Type B pancreatic cell (in vitro differentiated cells): ENCODE measurements around the gene SPIN4. TPM values are rescaled to one million over a fixed set of nuclear protein-coding genes. Genes with fewer than 3 reads are reported as not detected.

Experiments used
- DNase-seq: peaks from one replicate; pipeline ENCODE4 v3.0.0; 2021; ENCODE audit warnings: mixed read lengths; ENCODE audit not compliant: unreplicated experiment; ENCODE audit errors: extremely low spot score
- H3K27ac Mint-ChIP-seq: 2 replicates; pipeline ENCODE4 v1.8.0; 2021; ENCODE audit warnings: mild to moderate bottlenecking, mixed read lengths
- H3K27me3 Mint-ChIP-seq: 2 replicates; pipeline ENCODE4 v1.8.0; 2021; ENCODE audit warnings: mixed read lengths
- H3K36me3 Mint-ChIP-seq: 2 replicates; pipeline ENCODE4 v1.8.0; 2021; ENCODE audit warnings: mixed read lengths
- H3K4me1 Mint-ChIP-seq: one replicate; pipeline ENCODE4 v1.8.0; 2021; ENCODE audit warnings: mixed read lengths; ENCODE audit not compliant: unreplicated experiment
- H3K4me3 Mint-ChIP-seq: 2 replicates; pipeline ENCODE4 v1.8.0; 2021; ENCODE audit warnings: mild to moderate bottlenecking, mixed read lengths
- H3K9me3 Mint-ChIP-seq: 2 replicates; pipeline ENCODE4 v1.8.0; 2021; ENCODE audit warnings: mixed read lengths
- CTCF ChIP-seq: fragments of 200-600 bp; sonication (generic); conservative IDR thresholded peaks from 2 replicates; pipeline ENCODE4 v1.5.0; 2021; ENCODE audit warnings: antibody characterized with exemption, mild to moderate bottlenecking
- total RNA-seq: library from RNA; stranded (reverse); gene quantifications from 2 replicates; pipeline ENCODE4 v1.2.1, GENCODE V29; 2021; ENCODE audit warnings: low replicate concordance

The SPIN4 gene
- total RNA-seq, 1 donor from 2014 or later, result 8.4 TPM

GRCh38 chrX:63363788-63364187 is 12.7 kb upstream of the SPIN4 start:
- Mint-ChIP-seq H3K36me3 (no peaks in the 10 kb centered on the region), H3K9me3 (no peaks in the 10 kb centered on the region), H3K27ac (no peak overlapping the region), H3K27me3 (no peaks in the 10 kb centered on the region), H3K4me3 (no peak overlapping the region), H3K4me1 (no peaks in the 10 kb centered on the region)
- no peak for TF ChIP-seq CTCF
- DNase-seq, result no peak

GRCh38 chrX:63361494-63361893 is 10.4 kb upstream of the SPIN4 start:
- no peaks in the 10 kb centered on the region for H3K4me1 Mint-ChIP-seq
- no peaks in the 10 kb centered on the region for H3K36me3 Mint-ChIP-seq
- no peaks in the 10 kb centered on the region for H3K9me3 Mint-ChIP-seq
- no peak for DNase-seq
- no peak for TF ChIP-seq CTCF
- no peak overlapping the region for H3K27ac Mint-ChIP-seq
- H3K4me3 Mint-ChIP-seq, result no peak overlapping the region
- H3K27me3 Mint-ChIP-seq, result no peaks in the 10 kb centered on the region

GRCh38 chrX:63354484-63354883 is 3.4 kb upstream of the SPIN4 start:
- H3K36me3 Mint-ChIP-seq, result no peaks in the 10 kb centered on the region
- H3K9me3 Mint-ChIP-seq, result no peaks in the 10 kb centered on the region
- DNase-seq, result no peak
- H3K4me3 Mint-ChIP-seq, result no peak overlapping the region
- H3K27me3 Mint-ChIP-seq, result no peaks in the 10 kb centered on the region
- H3K4me1 Mint-ChIP-seq, result no peaks in the 10 kb centered on the region
- TF ChIP-seq CTCF, result no peak
- no peak overlapping the region for H3K27ac Mint-ChIP-seq

GRCh38 chrX:63350465-63350877 is 661 bp downstream of the SPIN4 start:
- no peaks in the 10 kb centered on the region for H3K4me1 Mint-ChIP-seq
- no peaks in the 10 kb centered on the region for H3K27me3 Mint-ChIP-seq
- no peak for DNase-seq
- H3K4me3 Mint-ChIP-seq, result peak overlapping the region; percentile 95
- no peaks in the 10 kb centered on the region for H3K9me3 Mint-ChIP-seq
- H3K36me3 Mint-ChIP-seq, result no peaks in the 10 kb centered on the region
- TF ChIP-seq CTCF, result no peak
- H3K27ac Mint-ChIP-seq, result peak overlapping the region; percentile 68

- Mint-ChIP-seq H3K27me3 (no peaks in the 10 kb centered on the region), H3K27ac (peak overlapping the region; percentile 4), H3K9me3 (no peaks in the 10 kb centered on the region), H3K4me1 (no peaks in the 10 kb centered on the region), H3K36me3 (no peaks in the 10 kb centered on the region), H3K4me3 (peak overlapping the region; percentile 95)
- DNase-seq, result no peak
- TF ChIP-seq CTCF, result no peak
These were observed 1.8 kb downstream of the SPIN4 start for GRCh38 chrX:63349307-63349706.

GRCh38 chrX:63330681-63331080 is 20.5 kb downstream of the SPIN4 start:
- no peaks in the 10 kb centered on the region for H3K36me3 Mint-ChIP-seq
- peaks cover 12% of the 10 kb centered on the region for H3K9me3 Mint-ChIP-seq
- H3K4me1 Mint-ChIP-seq, result no peaks in the 10 kb centered on the region

More at GRCh38 chrX:63330681-63331080, 20.5 kb downstream of the SPIN4 start:
- Mint-ChIP-seq H3K4me3 (no peak overlapping the region), H3K27ac (no peak overlapping the region), H3K27me3 (no peaks in the 10 kb centered on the region)
- TF ChIP-seq CTCF, result no peak
- DNase-seq, result no peak
